Measurements from ENCODE around the gene ANKRD13C.

Gene ANKRD13C

GRCh38 chr1:70264839-70265238 is 89.7 kb downstream of the ANKRD13C start:
- no peak for DNase-seq (ENCODE audit: low spot score)
- TF ChIP-seq CTCF (IDR thresholded peaks at IDR 0.05; ENCODE audit: extremely low read depth, missing control alignments): no peak

GRCh38 chr1:70256664-70257063 is 97.9 kb downstream of the ANKRD13C start:
- DNase-seq (ENCODE audit: low spot score): no peak
- TF ChIP-seq CTCF (IDR thresholded peaks at IDR 0.05; ENCODE audit: extremely low read depth, missing control alignments): no peak

GRCh38 chr1:70248729-70249128 is 105.8 kb downstream of the ANKRD13C start:
- no peak for DNase-seq (ENCODE audit: low spot score)
- TF ChIP-seq CTCF (IDR thresholded peaks at IDR 0.05; ENCODE audit: extremely low read depth, missing control alignments): no peak

GRCh38 chr1:70247768-70248167 is 106.8 kb downstream of the ANKRD13C start:
- no peak for TF ChIP-seq CTCF (IDR thresholded peaks at IDR 0.05; ENCODE audit: extremely low read depth, missing control alignments)
- DNase-seq (ENCODE audit: low spot score): no peak

GRCh38 chr1:70247122-70247521 is 107.4 kb downstream of the ANKRD13C start:
- no peak for TF ChIP-seq CTCF (IDR thresholded peaks at IDR 0.05; ENCODE audit: extremely low read depth, missing control alignments)
- DNase-seq (ENCODE audit: low spot score): no peak

GRCh38 chr1:70239940-70240339 is 114.6 kb downstream of the ANKRD13C start:
- no peak for DNase-seq (ENCODE audit: low spot score)
- no peak for TF ChIP-seq CTCF (IDR thresholded peaks at IDR 0.05; ENCODE audit: extremely low read depth, missing control alignments)

GRCh38 chr1:70234733-70235132 is 119.8 kb downstream of the ANKRD13C start:
- DNase-seq (ENCODE audit: low spot score): no peak
- no peak for TF ChIP-seq CTCF (IDR thresholded peaks at IDR 0.05; ENCODE audit: extremely low read depth, missing control alignments)

All from GM20000 (cell line).